ENCODE results near the gene CFAP46. TPM values are rescaled to one million over a fixed set of nuclear protein-coding genes. Genes with fewer than 3 reads are reported as not detected.

The CFAP46 gene
- polyA plus RNA-seq, 1 of the 3 experiments (the other 2 are of a cell fraction): 3.9 TPM

- Histone ChIP-seq H3K9ac (no peak overlapping the region), H3K4me1 (ENCODE audit: control insufficient read depth in 1 of 2, insufficient read depth in 2 of 2, low read depth in 1 of 2, low read length in 1 of 2) (peaks cover 0 to 2% of the 10 kb centered on the region in 2 experiments; a peak in 1 of 4 replicates), H3K79me2 (ENCODE audit: insufficient read depth) (no peaks in the 10 kb centered on the region), H3K4me3 (ENCODE audit: low read depth in 2 of 2, low read length in 1 of 2) (no peak overlapping the region), H3K9me3 (no peaks in the 10 kb centered on the region), H4K20me1 (ENCODE audit: insufficient read depth) (no peaks in the 10 kb centered on the region), H3K4me2 (no peak overlapping the region), H3K9me2 (no peaks in the 10 kb centered on the region), H3K27ac (ENCODE audit: low read depth in 2 of 2, low read length in 1 of 2) (no peak overlapping the region), H2AFZ (ENCODE audit: low read depth) (no peak overlapping the region), H3K36me3 (replicated peaks in 1 of 2; ENCODE audit: control insufficient read depth in 1 of 2, insufficient read depth in 2 of 2, low read length in 1 of 2) (no peaks in the 10 kb centered on the region), H3F3A (replicated peaks; ENCODE audit: insufficient read depth) (no peaks in the 10 kb centered on the region), H3K27me3 (ENCODE audit: insufficient read depth) (peaks cover 21% of the 10 kb centered on the region)
- WGBS (ENCODE audit: low lambda C conversion rate): 39% methylated on average over 6 of the region's 6 CpGs
- TF ChIP-seq CHD2 (IDR thresholded peaks at IDR 0.05; ENCODE audit: low read length, partially characterized antibody) (no peak), NFIC (IDR thresholded peaks at IDR 0.05; ENCODE audit: borderline replicate concordance) (no peak)
- POLR2A ChIA-PET: no interaction called here
- no peak for DNase-seq
- CTCF ChIA-PET: no interaction called here
Measured at GRCh38 chr10:132947843-132948242, 5.5 kb upstream of the CFAP46 start.

- no peaks in the 10 kb centered on the region for H3F3A ChIP-seq (replicated peaks; ENCODE audit: insufficient read depth)
- H3K9me2 ChIP-seq: no peaks in the 10 kb centered on the region
- no peak for TF ChIP-seq TEAD4 (IDR thresholded peaks at IDR 0.05; ENCODE audit: borderline replicate concordance, insufficient read depth)
- no peak for TF ChIP-seq GABPA (IDR thresholded peaks at IDR 0.05; ENCODE audit: low read depth)
- no peak for TF ChIP-seq REST (IDR thresholded peaks at IDR 0.05; ENCODE audit: low read depth, low read length)
- no peak for TF ChIP-seq MEF2A (IDR thresholded peaks at IDR 0.05; ENCODE audit: borderline replicate concordance, low read depth)
- no peak for TF ChIP-seq FOSL2 (IDR thresholded peaks at IDR 0.05; ENCODE audit: borderline replicate concordance, low read depth)
- TF ChIP-seq IRF3 (IDR thresholded peaks at IDR 0.05; ENCODE audit: low read depth, low read length): no peak
- no peak for TF ChIP-seq SIN3A (IDR thresholded peaks at IDR 0.05; ENCODE audit: borderline replicate concordance, low read depth, low read length)
- CTCF ChIA-PET: no interaction called here
- WGBS (ENCODE audit: low lambda C conversion rate): 48% methylated on average over 5 of the region's 5 CpGs
- H3K4me1 ChIP-seq (ENCODE audit: control insufficient read depth in 1 of 2, insufficient read depth in 2 of 2, low read depth in 1 of 2, low read length in 1 of 2): peaks cover 0 to 4% of the 10 kb centered on the region in 2 experiments; a peak in 1 of 4 replicates
- no peaks in the 10 kb centered on the region for H3K36me3 ChIP-seq (replicated peaks in 1 of 2; ENCODE audit: control insufficient read depth in 1 of 2, insufficient read depth in 2 of 2, low read length in 1 of 2)
- no peak overlapping the region for H3K27ac ChIP-seq (ENCODE audit: low read depth in 2 of 2, low read length in 1 of 2)
- no peak for DNase-seq
- H3K9me3 ChIP-seq: no peaks in the 10 kb centered on the region
- H3K79me2 ChIP-seq (ENCODE audit: insufficient read depth): no peaks in the 10 kb centered on the region
- no peak overlapping the region for H2AFZ ChIP-seq (ENCODE audit: low read depth)
- no peak overlapping the region for H3K4me2 ChIP-seq
- H3K27me3 ChIP-seq (ENCODE audit: insufficient read depth): peaks cover 15% of the 10 kb centered on the region
- H3K4me3 ChIP-seq (ENCODE audit: low read depth in 2 of 2, low read length in 1 of 2): no peak overlapping the region
- POLR2A ChIA-PET: no interaction called here
- H4K20me1 ChIP-seq (ENCODE audit: insufficient read depth): no peaks in the 10 kb centered on the region
- no peak overlapping the region for H3K9ac ChIP-seq
Measured at GRCh38 chr10:132946806-132947546, 4.6 kb upstream of the CFAP46 start.
